GM19043 (cell line): Measurements from ENCODE around the gene COLQ.

Experiments
- ATAC-seq: cut with Tn5 transposase; IDR thresholded peaks from one replicate; pipeline ENCODE4 v1.9.1; 2021; ENCODE audit warnings: low read depth; ENCODE audit not compliant: unreplicated experiment

Gene COLQ

DNA sequence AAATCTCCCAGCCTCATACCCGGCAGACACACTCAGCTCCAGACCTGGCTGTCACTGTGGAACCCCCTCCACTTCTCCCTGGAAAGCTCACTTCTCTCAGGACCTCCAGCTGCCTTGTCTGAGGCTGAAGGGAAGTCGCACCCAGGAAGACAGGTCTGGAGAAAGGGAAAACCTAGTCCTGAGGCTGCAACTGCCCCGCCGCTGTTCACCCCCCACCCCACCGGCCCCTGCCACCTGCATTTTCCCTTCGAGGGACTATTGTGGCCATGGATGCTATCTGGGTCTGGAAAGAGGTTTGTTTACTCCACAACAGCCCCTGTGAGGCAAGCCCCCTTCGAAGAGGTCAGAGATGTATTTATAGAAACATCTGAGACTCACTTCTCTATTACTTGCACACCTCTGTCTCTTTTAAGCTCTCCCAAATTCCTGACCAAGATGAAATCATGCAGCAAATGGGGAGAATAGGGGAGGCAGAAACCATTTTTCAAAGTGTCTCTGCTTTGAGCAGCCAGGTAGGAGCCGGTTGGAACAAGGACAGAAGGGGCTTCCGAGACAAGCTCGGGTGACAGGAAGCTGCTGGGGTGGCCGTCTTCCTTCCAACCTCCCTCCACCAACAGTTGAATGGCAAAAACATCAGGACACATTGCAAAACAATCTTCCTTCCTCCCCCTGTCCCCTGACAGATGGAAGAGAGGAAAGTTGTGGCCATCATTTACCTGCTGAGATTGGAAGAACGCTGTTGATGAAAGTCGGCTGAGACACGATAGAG lies 518 bp downstream of the COLQ start:
- no peak for ATAC-seq

GRCh38 chr3:15520185-15520584 lies 1.3 kb downstream of the COLQ start:
- ATAC-seq = no peak

- ATAC-seq = no peak
Observed at GRCh38 chr3:15519096-15519495, 2.4 kb downstream of the COLQ start.

GRCh38 chr3:15514663-15515340 lies 6.7 kb downstream of the COLQ start:
- no peak for ATAC-seq

GRCh38 chr3:15513810-15514662 lies 7.5 kb downstream of the COLQ start:
- ATAC-seq = no peak

GRCh38 chr3:15513116-15513515 lies 8.4 kb downstream of the COLQ start:
- no peak for ATAC-seq

DNA sequence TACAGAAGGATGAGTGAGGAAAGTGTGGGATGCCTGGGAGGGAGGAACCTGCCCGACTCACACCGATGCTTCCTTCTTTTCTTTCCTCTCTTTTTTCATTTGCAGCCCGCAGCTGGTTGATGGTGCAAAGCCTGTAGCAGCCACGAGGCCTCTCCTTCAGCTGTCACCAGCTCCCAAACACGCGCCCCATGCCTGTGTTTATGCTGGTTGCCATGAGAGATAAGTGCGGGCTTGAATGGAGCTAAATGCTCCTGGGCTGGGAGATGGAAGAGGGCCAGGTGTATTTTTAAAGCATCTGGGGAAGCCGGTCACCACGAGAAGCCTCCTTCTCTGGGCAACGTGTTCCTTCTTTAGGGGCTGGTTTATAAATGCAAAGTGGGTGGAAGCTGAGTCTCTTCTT lies 9.3 kb downstream of the COLQ start:
- no peak for ATAC-seq

DNA sequence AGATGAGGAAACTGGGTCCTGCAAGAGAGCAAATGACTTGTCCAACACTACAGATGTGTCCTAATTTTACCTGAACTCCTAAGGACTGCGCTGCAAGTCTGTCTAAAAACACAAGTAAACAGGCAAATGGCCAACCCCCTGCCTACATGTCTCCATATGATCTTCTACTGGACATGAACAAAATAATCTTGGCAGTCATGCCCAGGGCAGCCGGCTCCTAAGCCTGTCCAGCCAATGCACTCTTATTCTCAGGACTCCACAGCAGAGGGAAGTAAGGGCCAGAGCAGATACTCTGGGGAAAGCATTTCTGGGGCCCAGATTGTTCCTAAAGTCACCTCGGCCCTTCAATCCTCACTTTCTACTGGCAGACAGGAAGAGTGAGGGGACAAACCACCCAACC lies 10.3 kb downstream of the COLQ start:
- ATAC-seq = no peak

GRCh38 chr3:15510493-15510892 lies 11.0 kb downstream of the COLQ start:
- no peak for ATAC-seq

DNA sequence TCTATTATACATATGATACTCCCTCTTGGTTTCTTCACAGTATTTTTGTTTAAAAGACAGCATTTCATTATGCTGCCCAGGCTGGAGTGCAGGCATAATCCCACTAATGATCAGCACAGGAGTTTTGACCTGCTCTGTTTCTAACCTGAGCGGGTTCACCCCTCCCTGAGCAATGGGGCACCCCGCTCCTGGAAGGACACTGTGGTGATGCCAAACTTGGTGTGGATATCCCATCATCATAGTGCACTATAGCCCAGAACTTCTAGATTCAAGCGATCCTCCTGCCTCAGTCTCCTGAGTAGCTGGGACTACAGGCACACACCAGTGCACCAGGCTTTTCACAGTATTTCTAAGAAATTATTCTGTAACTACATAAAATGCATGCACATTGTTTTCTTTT lies 14.9 kb downstream of the COLQ start:
- no peak for ATAC-seq

DNA sequence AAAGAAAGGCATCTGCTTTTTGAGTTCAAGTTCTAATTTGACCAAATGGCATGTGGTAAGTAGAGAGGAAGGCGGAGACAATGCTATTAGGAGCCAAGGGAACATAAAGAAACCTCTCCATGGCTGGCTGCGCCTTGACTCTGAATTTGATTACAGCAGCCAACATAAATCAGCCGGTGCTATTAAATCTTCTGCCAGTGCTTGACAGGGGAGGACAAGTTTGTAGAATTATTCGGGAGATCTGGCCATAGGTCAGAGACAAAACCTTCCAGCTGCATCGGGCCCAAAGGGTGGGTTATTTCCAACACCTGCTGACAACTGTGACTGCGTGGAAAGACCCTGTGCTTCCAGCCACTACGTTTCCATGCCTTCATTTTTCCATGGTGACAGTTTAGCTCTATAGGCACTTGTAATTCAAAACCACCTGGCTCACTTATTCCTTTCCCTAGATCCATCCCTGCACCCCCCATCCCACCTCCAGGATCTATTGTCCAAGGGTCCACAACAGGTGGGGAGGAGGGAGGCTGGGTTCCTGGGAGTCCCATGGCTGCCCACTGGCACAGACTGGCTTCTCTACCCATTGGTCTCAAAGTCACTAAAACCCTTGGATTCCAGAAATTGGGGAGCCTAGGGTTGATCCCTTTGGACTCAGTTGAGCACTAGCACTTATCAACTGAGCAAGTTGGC lies 15.9 kb downstream of the COLQ start:
- no peak for ATAC-seq

- ATAC-seq = no peak
Observed at GRCh38 chr3:15502616-15503015, 18.9 kb downstream of the COLQ start.

- ATAC-seq = no peak
Observed at GRCh38 chr3:15501126-15501525, 20.4 kb downstream of the COLQ start.

DNA sequence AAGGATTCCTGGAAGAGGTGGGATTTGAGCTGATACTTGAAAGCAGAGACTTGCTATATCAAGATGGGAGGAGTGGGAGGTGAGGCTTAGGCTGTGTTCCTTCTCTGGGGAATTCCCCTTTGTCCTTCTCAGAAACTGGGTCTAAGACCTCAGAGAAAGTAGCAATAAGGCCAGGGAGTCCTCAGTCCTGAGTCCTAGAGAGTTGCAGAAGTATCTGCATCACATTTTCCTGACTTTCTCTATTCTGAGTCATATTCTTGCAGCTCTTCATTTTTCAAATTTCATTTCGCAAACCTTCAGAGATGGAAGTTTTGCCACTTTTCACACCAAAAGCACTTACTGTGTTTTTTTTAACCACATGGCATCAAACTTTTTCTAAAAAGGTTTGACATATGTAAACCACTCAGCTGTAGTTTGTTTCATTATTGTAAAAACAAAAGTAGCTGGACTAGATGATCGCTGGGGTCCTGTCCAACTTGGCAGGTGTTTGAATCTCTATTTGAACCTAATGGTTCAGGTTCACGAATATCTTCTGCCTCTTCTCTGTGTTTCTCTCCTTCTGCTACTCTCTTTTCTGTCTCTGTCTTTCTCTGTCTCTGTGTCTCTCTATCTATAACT lies 21.3 kb downstream of the COLQ start:
- ATAC-seq = no peak

- no peak for ATAC-seq
Observed at GRCh38 chr3:15499536-15499935, 22.0 kb downstream of the COLQ start.

DNA sequence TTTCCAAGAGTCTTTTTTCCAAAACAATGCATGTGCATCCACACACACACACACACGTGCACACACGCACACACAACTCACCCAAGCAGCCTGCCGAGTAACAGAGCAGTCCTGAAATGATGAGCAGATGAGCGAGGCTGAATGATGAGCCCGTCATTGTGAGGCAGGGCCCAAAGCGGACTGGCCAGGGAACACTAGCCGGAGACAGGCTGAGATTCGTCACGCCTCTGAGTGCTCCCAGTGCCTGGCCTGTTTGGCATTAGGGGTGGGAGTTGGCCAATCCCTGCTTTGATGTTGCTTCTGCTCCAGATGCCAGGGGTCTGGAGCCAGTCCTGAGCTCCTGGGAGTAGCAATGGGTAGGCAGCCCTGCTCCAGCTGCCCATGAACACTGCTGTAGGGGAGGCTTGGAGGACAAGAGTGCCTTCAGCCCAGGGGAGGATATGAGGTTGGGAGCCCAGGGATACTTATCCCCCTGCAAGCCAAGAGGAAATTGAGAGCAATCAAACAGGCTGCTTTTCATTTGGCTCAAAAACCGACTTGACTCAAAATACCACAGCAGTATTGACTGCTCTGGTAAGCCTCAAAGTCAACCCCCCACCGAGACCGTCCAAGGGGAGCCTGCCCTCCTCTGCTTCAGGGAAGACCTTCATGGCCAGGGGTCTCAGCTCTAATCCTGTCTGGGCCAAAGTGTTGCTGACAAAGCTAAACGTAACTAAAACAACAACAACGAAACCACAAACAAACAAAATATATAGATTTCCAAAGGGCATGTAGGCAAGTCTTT lies 22.9 kb downstream of the COLQ start:
- ATAC-seq = no peak

DNA sequence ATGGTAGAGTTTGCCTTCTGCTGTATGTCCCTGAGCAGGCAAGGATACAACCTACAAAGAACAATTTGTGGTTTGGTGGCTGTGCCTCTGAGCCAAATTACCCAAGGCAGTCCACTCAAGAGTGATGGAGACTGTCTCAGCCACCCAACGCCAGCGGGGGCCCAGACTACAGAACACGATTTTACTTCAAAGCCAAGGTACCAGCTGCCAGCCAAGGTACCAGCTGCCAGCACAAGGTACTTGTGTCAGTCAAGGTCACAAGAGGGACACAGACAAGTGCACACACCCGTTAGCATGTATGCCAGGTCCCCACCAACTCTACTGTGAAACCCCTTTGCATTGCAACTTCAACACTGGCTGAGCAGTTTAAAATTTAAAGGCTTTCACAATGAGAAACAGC lies 23.5 kb downstream of the COLQ start:
- no peak for ATAC-seq

GRCh38 chr3:15496341-15496664 lies 25.2 kb downstream of the COLQ start:
- ATAC-seq = no peak

DNA sequence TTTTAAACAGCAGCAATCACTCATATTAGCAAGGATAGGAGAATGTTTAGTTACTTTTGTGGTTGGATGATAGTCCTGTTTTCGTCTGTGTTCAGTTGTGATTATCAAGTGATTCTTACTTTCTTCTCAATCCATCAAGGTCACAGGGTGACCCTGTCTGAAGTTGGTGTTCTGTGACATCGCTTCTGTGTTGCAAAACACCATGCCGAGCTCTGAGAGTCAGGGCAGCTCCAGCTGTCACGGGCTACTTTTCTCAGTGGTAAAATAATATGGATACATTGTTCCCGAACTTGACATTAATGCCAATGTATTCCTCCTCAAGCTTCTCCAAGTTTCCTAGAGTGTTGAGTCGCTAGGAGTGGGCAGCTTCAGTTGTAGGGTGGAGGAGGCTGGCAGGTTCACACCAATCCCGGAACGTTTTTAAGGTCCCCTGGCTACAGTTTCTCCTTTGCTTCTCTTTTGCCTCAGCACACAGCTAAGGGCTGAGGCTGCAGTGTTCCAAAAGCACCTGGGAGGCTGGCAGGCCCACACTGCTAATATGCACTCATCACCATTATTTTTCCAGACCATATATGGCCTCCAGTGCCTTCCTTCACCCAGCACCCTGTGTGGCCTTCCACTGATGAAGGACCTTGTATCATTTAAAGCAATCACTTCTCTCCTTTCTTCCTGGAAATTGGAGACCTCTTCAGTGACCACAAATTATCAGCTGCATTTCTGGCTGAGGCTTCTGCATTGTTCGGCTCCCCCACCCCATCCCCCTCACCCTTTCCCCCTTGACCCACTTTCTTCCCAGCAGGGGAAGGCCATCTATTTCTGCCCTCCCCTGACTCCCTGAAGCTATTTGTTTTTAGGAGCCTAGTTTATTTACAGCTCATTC lies 25.8 kb downstream of the COLQ start:
- ATAC-seq = no peak
